Measurements from ENCODE around the gene STK38. TPM values are rescaled to one million over a fixed set of nuclear protein-coding genes. Genes with fewer than 3 reads are reported as not detected.

The STK38 gene
- total and polyA plus RNA-seq, 2 of the 13 experiments (the other 11 are each of a cell fraction or from before 2014, with no cell fraction given): 10.3 to 20.7 TPM

GRCh38 chr6:36566418-36566905, 19.2 kb upstream of the STK38 start (continued):
- peak; percentile 79 for TF ChIP-seq HNF1B (CRISPR knock-in tag; IDR thresholded peaks at IDR 0.05)
- 0 out of 2 replicates have a peak, but pooled peaks have one; percentile 22 for TF ChIP-seq ZNF343 (CRISPR knock-in tag; IDR thresholded peaks at IDR 0.05)
- no peak for TF ChIP-seq MAZ (IDR thresholded peaks at IDR 0.05; ENCODE audit: borderline replicate concordance, low read depth, low read length)
- TF ChIP-seq MAZ (CRISPR knock-in tag; IDR thresholded peaks at IDR 0.05; ENCODE audit: low read depth): no peak
- no peak for TF ChIP-seq ZNF740 (CRISPR knock-in tag; IDR thresholded peaks at IDR 0.05)
- no peak for TF ChIP-seq CREB3 (CRISPR knock-in tag; IDR thresholded peaks at IDR 0.05)
- TF ChIP-seq ZNF292 (CRISPR knock-in tag; IDR thresholded peaks at IDR 0.05; ENCODE audit: borderline replicate concordance, low read depth): peak; percentile 48; the same call in 1 of the 2 replicates
- TF ChIP-seq ZNF83 (CRISPR knock-in tag; IDR thresholded peaks at IDR 0.05; ENCODE audit: borderline replicate concordance): no peak
- peak; percentile 57 for TF ChIP-seq MED8 (CRISPR knock-in tag; IDR thresholded peaks at IDR 0.05; ENCODE audit: insufficient replicate concordance)
- TF ChIP-seq MXD3 (CRISPR knock-in tag; IDR thresholded peaks at IDR 0.05): 0 out of 2 replicates have a peak, but pooled peaks have one; percentile 5
- TF ChIP-seq KLF11 (CRISPR knock-in tag; IDR thresholded peaks at IDR 0.05): peak; percentile 54; the same call in 1 of the 2 replicates
- 0 out of 2 replicates have a peak, but pooled peaks have one; percentile 65 for TF ChIP-seq MIER3 (CRISPR knock-in tag; IDR thresholded peaks at IDR 0.05; ENCODE audit: borderline replicate concordance)
- TF ChIP-seq KLF13 (CRISPR knock-in tag; IDR thresholded peaks at IDR 0.05): no peak
- no peak for TF ChIP-seq ATAD3A (CRISPR knock-in tag; IDR thresholded peaks at IDR 0.05)
- no peak for TF ChIP-seq ZNF20 (CRISPR knock-in tag; IDR thresholded peaks at IDR 0.05)
- peak; percentile 99 for TF ChIP-seq ZMYM2 (CRISPR knock-in tag; IDR thresholded peaks at IDR 0.05)
- TF ChIP-seq SOX6 (IDR thresholded peaks at IDR 0.05): no peak
- TF ChIP-seq SOX6 (CRISPR knock-in tag; IDR thresholded peaks at IDR 0.05): peak; percentile 78
- TF ChIP-seq GTF3A (CRISPR knock-in tag; conservative IDR thresholded peaks at IDR 0.05): no peak; the same call in 1 of the 2 replicates
- peak; percentile 81; the same call in 1 of the 2 replicates for TF ChIP-seq ZBTB37 (CRISPR knock-in tag; IDR thresholded peaks at IDR 0.05)
- no peak for TF ChIP-seq ZNF260 (CRISPR knock-in tag; IDR thresholded peaks at IDR 0.05; ENCODE audit: borderline replicate concordance, low read depth)
- TF ChIP-seq ZNF441 (CRISPR knock-in tag; IDR thresholded peaks at IDR 0.05; ENCODE audit: borderline replicate concordance): peak; percentile 27; the same call in 1 of the 2 replicates
- peak; percentile 89; the same call in 1 of the 2 replicates for TF ChIP-seq ZSCAN29 (CRISPR knock-in tag; conservative IDR thresholded peaks at IDR 0.05)
- 0 out of 2 replicates have a peak, but pooled peaks have one; percentile 25 for TF ChIP-seq MYPOP (CRISPR knock-in tag; IDR thresholded peaks at IDR 0.05)
- peak in 1 of 2 experiments; percentile 48; a peak in 2 of 4 replicates for TF ChIP-seq NR2F1 (CRISPR knock-in tag; IDR thresholded peaks at IDR 0.05)
